ENCODE data around the gene TRAK2.

Gene TRAK2

DNA sequence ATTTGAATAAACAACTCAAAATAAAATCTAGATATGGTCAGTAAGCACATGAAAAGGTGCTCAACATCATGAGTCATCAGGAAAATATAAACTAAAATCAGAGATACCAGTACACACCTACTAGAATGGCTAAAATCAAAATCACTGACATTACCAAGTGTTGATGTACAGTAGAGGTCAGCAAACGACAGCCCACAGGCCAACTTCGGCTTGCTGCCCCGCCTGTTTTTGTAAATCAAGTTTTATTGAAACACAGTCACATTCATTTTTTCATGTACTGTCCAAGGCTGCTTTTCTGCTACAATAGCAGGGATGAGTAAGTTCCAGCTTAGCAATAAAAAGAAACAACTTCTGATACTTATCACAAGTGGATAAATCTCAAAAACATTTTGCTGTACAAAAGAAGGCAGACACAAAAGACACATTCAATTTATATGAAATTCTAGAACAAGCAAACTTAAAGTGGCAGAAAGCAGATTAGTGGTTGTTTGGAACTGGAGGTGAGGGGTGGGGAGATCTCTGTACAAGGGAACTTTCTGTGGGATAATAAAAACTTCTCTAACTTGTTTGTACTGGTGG is 32.1 kb downstream of the TRAK2 start:
- ChIA-PET CTCF (no interaction called here), POLR2A (no interaction called here)
- no peak overlapping the region for H3K4me3 ChIP-seq (ENCODE audit: low read depth, low read length)
- no peak for DNase-seq (ENCODE audit: low read depth, low spot score)
- TF ChIP-seq CTCF (IDR thresholded peaks at IDR 0.05; ENCODE audit: insufficient read depth, low read length, missing control alignments), result no peak

DNA sequence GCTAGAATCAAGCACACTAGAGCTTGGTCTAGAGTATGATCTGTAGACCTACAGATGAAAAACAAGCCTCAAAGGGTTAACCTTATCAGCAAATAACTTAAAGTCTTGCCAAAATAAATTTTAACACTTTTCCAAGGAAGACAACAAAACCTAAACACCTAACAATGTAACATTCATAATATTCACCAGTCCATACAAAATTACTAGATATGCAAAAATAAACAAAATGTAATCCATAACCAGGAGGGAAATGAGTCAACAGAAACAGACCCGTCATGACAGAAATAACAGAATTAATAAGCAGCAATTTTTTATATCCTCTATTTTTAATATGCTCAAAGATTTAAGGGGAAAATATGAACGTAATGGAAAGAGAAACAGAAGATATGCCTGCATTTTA is 36.1 kb downstream of the TRAK2 start:
- CTCF ChIA-PET, result no interaction called here

GRCh38 chr2:201414099-201415023 is 36.9 kb downstream of the TRAK2 start:
- TF ChIP-seq CTCF (IDR thresholded peaks at IDR 0.05; ENCODE audit: insufficient read depth, low read length, missing control alignments), result no peak
- DNase-seq (ENCODE audit: low read depth, low spot score), result no peak
- CTCF ChIA-PET, result interaction anchor here (0.7 to 1.0 kb wide), 3 partner anchors 17 to 177 kb away, joined by 3 read pairs; no protein-coding TSS in a partner anchor
- POLR2A ChIA-PET, result interaction anchor here (1.5 kb wide), 1 partner anchor 37 kb away, joined by 4 read pairs; the partner anchor contains the start of gene TRAK2
- H3K4me3 ChIP-seq (ENCODE audit: low read depth, low read length), result no peak overlapping the region

More for the DNA sequence above, 36.1 kb downstream of the TRAK2 start:
- POLR2A ChIA-PET, result interaction anchor here (1.5 kb wide), 1 partner anchor 36 kb away, joined by 4 read pairs; the partner anchor contains the start of gene TRAK2
- no peak for TF ChIP-seq CTCF (IDR thresholded peaks at IDR 0.05; ENCODE audit: insufficient read depth, low read length, missing control alignments)
- no peak overlapping the region for H3K4me3 ChIP-seq (ENCODE audit: low read depth, low read length)
- DNase-seq (ENCODE audit: low read depth, low spot score), result no peak

GRCh38 chr2:201413552-201413951 is 37.7 kb downstream of the TRAK2 start:
- H3K4me3 ChIP-seq (ENCODE audit: low read depth, low read length), result no peak overlapping the region
- CTCF ChIA-PET, result interaction anchor here (0.7 to 1.0 kb wide), 2 partner anchors 38 to 176 kb away, joined by 3 read pairs; partner anchors contain the start of genes STRADB and TRAK2
- DNase-seq (ENCODE audit: low read depth, low spot score), result no peak
- POLR2A ChIA-PET, result interaction anchor here (1.5 kb wide), 1 partner anchor 38 kb away, joined by 4 read pairs; the partner anchor contains the start of gene TRAK2
- TF ChIP-seq CTCF (IDR thresholded peaks at IDR 0.05; ENCODE audit: insufficient read depth, low read length, missing control alignments), result no peak

GRCh38 chr2:201413143-201413542 is 38.1 kb downstream of the TRAK2 start:
- CTCF ChIA-PET, result interaction anchor here (1.0 kb wide), 1 partner anchor 38 kb away, joined by 3 read pairs; the partner anchor contains the start of genes STRADB and TRAK2

More at GRCh38 chr2:201413143-201413542, 38.1 kb downstream of the TRAK2 start:
- H3K4me3 ChIP-seq (ENCODE audit: low read depth, low read length), result no peak overlapping the region
- POLR2A ChIA-PET, result no interaction called here
- DNase-seq (ENCODE audit: low read depth, low spot score), result no peak
- TF ChIP-seq CTCF (IDR thresholded peaks at IDR 0.05; ENCODE audit: insufficient read depth, low read length, missing control alignments), result no peak

All from AG04449 (cell line).